ENCODE results near the gene PRDM4.

Gene PRDM4

GRCh38 chr12:107780298-107780697 is 19.4 kb upstream of the PRDM4 start:
- TF ChIP-seq CTCF (IDR thresholded peaks at IDR 0.05; ENCODE audit: low read depth, low read length, missing control alignments), result no peak
- H3K4me3 ChIP-seq (replicated peaks; ENCODE audit: low read depth, low read length), result no peak overlapping the region
- no peak for DNase-seq (ENCODE audit: extremely low read depth, low read depth)

DNA sequence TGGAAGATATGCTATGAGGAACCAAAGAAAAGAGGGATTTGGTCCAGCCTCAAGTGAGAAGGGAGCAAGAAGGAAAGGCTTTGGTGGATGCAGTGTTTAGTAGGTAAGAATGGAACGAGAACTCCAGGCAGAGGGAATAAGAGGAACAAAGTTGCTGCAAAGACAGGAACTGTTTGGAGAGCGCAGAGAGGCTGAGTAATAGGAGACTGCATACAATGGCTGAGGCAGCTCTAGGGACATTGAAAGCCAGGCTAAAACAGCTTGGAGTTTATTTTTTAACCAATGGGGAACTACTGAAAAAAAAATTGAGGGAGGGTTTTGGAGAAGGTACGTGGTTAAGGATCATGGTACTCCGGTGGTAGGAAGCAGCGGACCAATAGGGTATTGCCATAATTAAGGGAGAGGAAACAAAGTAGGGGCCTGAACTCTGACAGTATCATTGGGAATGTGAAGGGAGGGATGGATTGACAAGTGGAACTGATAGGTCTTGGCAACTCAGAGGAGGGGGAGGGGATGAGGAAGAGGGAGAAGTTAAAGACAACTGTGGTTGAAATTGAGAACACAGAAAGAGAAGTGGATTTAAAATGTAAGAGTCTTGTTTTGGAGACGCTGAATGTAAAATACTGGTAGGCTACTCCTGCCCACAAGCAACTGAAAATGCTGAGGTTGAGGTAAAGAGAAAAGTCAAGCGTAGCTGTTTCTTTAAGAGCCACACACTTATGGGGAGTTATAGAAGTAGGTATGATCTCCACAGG is 18.3 kb upstream of the PRDM4 start:
- TF ChIP-seq CTCF (IDR thresholded peaks at IDR 0.05; ENCODE audit: low read depth, low read length, missing control alignments), result no peak
- no peak for DNase-seq (ENCODE audit: extremely low read depth, low read depth)
- no peak overlapping the region for H3K4me3 ChIP-seq (replicated peaks; ENCODE audit: low read depth, low read length)

DNA sequence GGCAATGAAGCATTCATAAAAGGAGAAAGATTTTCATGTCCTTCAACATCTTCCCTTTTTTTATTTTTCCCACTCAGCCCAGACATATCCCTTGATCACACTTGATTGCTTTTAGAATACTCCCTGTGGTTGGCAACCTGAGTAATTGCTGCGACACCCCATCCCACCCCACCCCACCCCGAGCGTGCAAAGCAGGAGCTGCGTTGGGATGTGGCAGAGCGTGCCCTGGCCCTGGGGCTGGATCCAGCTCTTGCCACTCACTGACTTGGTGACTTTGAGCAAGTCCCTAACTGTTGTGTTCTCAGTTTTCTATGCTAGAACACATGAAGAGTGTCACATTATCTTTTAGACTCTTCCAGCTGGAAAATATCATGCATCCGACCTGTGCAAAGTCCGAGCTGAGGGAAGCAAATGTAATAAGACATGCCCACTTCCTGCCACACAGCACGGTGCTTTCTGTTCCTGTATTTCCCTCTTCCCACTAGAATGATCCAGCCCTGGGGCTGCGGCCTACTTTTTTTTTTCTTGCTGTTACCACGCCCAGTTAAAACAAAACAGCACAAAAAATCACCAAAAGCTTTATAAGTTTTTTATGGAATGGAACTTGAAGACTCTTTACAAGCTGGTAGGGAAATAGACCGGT is 17.6 kb upstream of the PRDM4 start:
- no peak for DNase-seq (ENCODE audit: extremely low read depth, low read depth)
- no peak overlapping the region for H3K4me3 ChIP-seq (replicated peaks; ENCODE audit: low read depth, low read length)
- TF ChIP-seq CTCF (IDR thresholded peaks at IDR 0.05; ENCODE audit: low read depth, low read length, missing control alignments), result no peak

DNA sequence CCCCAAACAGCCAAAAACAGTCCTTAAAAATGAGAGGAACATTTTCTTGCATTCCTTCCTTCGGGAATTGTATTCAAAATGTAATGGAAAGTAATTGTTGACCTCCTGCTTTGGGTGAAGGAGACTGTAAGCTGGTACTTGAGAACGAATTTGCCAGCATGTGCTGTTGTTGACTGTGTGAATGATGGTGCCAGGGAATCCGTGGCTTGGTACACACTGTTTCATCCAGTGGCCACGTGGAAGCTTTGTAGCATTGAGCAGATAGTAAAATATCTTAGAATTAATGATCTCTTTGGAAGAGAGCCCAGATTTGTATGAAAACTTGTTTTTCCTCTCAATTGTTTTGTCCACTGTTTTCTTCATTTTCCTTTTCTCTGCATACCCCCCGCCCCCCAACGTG is 15.2 kb upstream of the PRDM4 start:
- TF ChIP-seq CTCF (IDR thresholded peaks at IDR 0.05; ENCODE audit: low read depth, low read length, missing control alignments), result no peak
- no peak overlapping the region for H3K4me3 ChIP-seq (replicated peaks; ENCODE audit: low read depth, low read length)
- DNase-seq (ENCODE audit: extremely low read depth, low read depth), result no peak

DNA sequence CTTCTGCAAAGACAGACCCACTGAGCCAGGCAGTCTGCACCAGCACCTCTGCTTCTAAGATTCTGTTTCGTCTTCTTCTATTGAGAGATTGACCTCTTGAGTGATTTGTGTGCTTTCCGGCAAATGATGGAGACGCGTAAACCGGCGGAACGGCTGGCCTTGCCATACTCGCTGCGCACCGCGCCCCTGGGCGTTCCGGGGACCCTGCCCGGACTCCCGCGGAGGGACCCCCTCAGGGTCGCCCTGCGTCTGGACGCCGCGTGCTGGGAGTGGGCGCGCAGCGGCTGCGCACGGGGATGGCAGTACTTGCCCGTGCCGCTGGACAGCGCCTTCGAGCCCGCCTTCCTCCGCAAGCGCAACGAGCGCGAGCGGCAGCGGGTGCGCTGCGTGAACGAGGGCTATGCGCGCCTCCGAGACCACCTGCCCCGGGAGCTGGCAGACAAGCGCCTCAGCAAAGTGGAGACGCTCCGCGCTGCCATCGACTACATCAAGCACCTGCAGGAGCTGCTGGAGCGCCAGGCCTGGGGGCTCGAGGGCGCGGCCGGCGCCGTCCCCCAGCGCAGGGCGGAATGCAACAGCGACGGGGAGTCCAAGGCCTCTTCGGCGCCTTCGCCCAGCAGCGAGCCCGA is 14.3 kb upstream of the PRDM4 start:
- TF ChIP-seq CTCF (IDR thresholded peaks at IDR 0.05; ENCODE audit: low read depth, low read length, missing control alignments), result no peak
- no peak overlapping the region for H3K4me3 ChIP-seq (replicated peaks; ENCODE audit: low read depth, low read length)
- no peak for DNase-seq (ENCODE audit: extremely low read depth, low read depth)

DNA sequence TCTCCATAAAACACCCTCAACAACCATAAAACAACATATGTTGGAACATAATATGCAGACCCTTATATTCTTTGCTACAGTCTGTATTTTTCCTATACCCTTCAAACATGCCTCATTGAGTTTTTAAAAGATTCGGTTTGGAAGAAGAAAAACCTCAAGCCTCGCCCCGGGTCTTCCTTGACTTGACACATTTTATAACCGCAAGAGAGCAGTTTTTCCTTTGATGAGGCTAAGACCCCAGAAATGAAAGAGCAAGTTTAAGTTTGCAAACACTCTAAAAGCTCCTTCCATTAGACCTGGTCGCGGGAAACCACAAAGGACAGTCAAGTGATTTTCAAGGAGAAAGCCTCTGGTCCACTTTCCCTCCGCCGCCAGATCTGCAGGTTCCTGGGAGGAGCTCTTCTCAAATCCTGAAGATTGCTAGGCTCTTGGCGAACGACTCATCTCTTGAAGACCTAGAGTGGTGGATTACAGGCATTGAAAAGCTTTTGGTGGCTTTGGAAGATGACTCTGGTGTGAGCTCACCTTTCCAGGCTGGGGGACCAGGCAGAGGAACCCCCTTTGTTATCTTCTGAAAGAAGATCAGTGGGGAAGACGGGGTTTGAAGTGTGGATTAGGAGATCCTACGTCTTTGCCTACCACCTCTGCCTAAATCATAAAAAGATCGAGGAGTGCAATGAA is 13.6 kb upstream of the PRDM4 start, which contains the start of gene ASCL4:
TSS of gene ASCL4 (plus strand) at position 356 of the 681 bp plus-strand sequence. CDS start 515 bp downstream, outside the sequence.
- H3K4me3 ChIP-seq (replicated peaks; ENCODE audit: low read depth, low read length), result no peak within 1 kb of the TSS
- no peak for DNase-seq (ENCODE audit: extremely low read depth, low read depth)
- no peak for TF ChIP-seq CTCF (IDR thresholded peaks at IDR 0.05; ENCODE audit: low read depth, low read length, missing control alignments)
